Thoracic aorta (tissue), 2 donors: ENCODE results near the gene GIGYF1. TPM values are rescaled to one million over a fixed set of nuclear protein-coding genes. Genes with fewer than 3 reads are reported as not detected.

Experiments
- ATAC-seq: fragments of 150-250 bp; one replicate; pipeline ENCODE4 v1.8.0; 2017; ENCODE audit warnings: low read depth; ENCODE audit not compliant: insufficient number of reproducible peaks, low FRiP score
- DNase-seq: peaks from one replicate; pipeline ENCODE4 v3.0.0-alpha.2; 2020; ENCODE audit warnings: low spot score
- H3K27ac ChIP-seq, 2 donors: fragments of 200-600 bp; sonication (generic); 1 replicate in 1 of 2; 2 replicates in 1 of 2; pipeline ENCODE4 v1.5.1; 2016; ENCODE audit warnings: mild to moderate bottlenecking in 2 of 2, moderate library complexity in 2 of 2
- H3K27me3 ChIP-seq: fragments of 200-600 bp; sonication (generic); replicated peaks from 2 replicates; pipeline ENCODE4 v1.6.0; 2016; ENCODE audit warnings: mild to moderate bottlenecking; ENCODE audit not compliant: insufficient read depth
- H3K36me3 ChIP-seq: fragments of 200-600 bp; sonication (generic); one replicate; pipeline ENCODE4 v1.5.1; 2016
- H3K4me1 ChIP-seq, 2 donors: fragments of 200-600 bp; sonication (generic); 1 replicate in 1 of 2; 2 replicates in 1 of 2; pipeline versions ENCODE4 v1.5.1 to v1.6.0; 2016; ENCODE audit warnings: low read depth in 2 of 2, mild to moderate bottlenecking in 1 of 2; ENCODE audit not compliant: control insufficient read depth in 1 of 2
- H3K4me3 ChIP-seq: fragments of 200-600 bp; sonication (generic); 2 replicates; pipeline ENCODE4 v1.5.1; 2016; ENCODE audit warnings: mild to moderate bottlenecking
- H3K9me3 ChIP-seq: fragments of 200-600 bp; sonication (generic); 2 replicates; pipeline ENCODE4 v1.5.1; 2016
- CTCF ChIP-seq: fragments of 200-600 bp; sonication (generic); IDR thresholded peaks from one replicate; pipeline ENCODE4 v1.5.1; 2019; ENCODE audit warnings: antibody characterized with exemption
- total RNA-seq, 2 donors: library from RNA; depleted of rRNA; stranded (reverse); fragments of >200 nt; gene quantifications; one replicate each; pipeline versions ENCODE4 v1.1.0 to v1.2.3, GENCODE V29; 2016

Gene GIGYF1
- total RNA-seq, 2 donors from 2014 or later, result 35.7 to 40.7 TPM

GRCh38 chr7:100654908-100655831 is 38.9 kb downstream of the GIGYF1 start:
- ATAC-seq, result no peak
- H3K36me3 ChIP-seq, result no peaks in the 10 kb centered on the region
- no peak overlapping the region for H3K27ac ChIP-seq
- H3K27me3 ChIP-seq, result no peaks in the 10 kb centered on the region
- no peaks in the 10 kb centered on the region for H3K4me1 ChIP-seq
- no peak overlapping the region for H3K4me3 ChIP-seq
- H3K9me3 ChIP-seq, result no peaks in the 10 kb centered on the region
- no peak for DNase-seq
- no peak for TF ChIP-seq CTCF

- no peak for TF ChIP-seq CTCF
- no peaks in the 10 kb centered on the region for H3K9me3 ChIP-seq
- H3K4me1 ChIP-seq, result no peaks in the 10 kb centered on the region
- H3K36me3 ChIP-seq, result no peaks in the 10 kb centered on the region
- no peak overlapping the region for H3K4me3 ChIP-seq
- H3K27me3 ChIP-seq, result no peaks in the 10 kb centered on the region
- no peak for DNase-seq
- no peak overlapping the region for H3K27ac ChIP-seq
- no peak for ATAC-seq
Observed at GRCh38 chr7:100649826-100650565, 44.1 kb downstream of the GIGYF1 start.

GRCh38 chr7:100642534-100642907 is 51.5 kb downstream of the GIGYF1 start:
- H3K36me3 ChIP-seq, result no peaks in the 10 kb centered on the region
- no peak for ATAC-seq
- no peaks in the 10 kb centered on the region for H3K4me1 ChIP-seq
- DNase-seq, result no peak
- H3K9me3 ChIP-seq, result no peaks in the 10 kb centered on the region
- no peaks in the 10 kb centered on the region for H3K27me3 ChIP-seq
- H3K27ac ChIP-seq, result no peak overlapping the region
- TF ChIP-seq CTCF, result no peak
- no peak overlapping the region for H3K4me3 ChIP-seq

- no peak overlapping the region for H3K4me3 ChIP-seq
- no peak for TF ChIP-seq CTCF
- H3K36me3 ChIP-seq, result no peaks in the 10 kb centered on the region
- DNase-seq, result no peak
- H3K4me1 ChIP-seq, result no peaks in the 10 kb centered on the region
- H3K27ac ChIP-seq, result no peak overlapping the region
- no peaks in the 10 kb centered on the region for H3K9me3 ChIP-seq
- H3K27me3 ChIP-seq, result no peaks in the 10 kb centered on the region
- no peak for ATAC-seq
Observed at GRCh38 chr7:100641860-100642533, 52.1 kb downstream of the GIGYF1 start.

GRCh38 chr7:100641463-100641859 is 52.6 kb downstream of the GIGYF1 start, which contains the start of gene TFR2:
TSS of gene TFR2 (minus strand) at chr7:100641552. CDS start at chr7:100641509, 43 bp downstream.
- ATAC-seq (no peak), DNase-seq (no peak)
- Histone ChIP-seq H3K4me1 (no peaks in the 10 kb centered on the region), H3K27me3 (no peaks in the 10 kb centered on the region), H3K9me3 (no peaks in the 10 kb centered on the region), H3K27ac (no peak within 1 kb of the TSS), H3K36me3 (no peaks in the 10 kb centered on the region), H3K4me3 (no peak within 1 kb of the TSS)
- TF ChIP-seq CTCF, result no peak
